Gastrocnemius medialis (tissue), 4 donors: ENCODE results near the gene GPR101.

Source experiments
- POLR2A ChIP-seq, 2 donors: fragments of 450-650 bp; IDR thresholded peaks; one replicate each; pipeline ENCODE4 v1.6.1; 2017; ENCODE audit warnings: antibody characterized with exemption in 2 of 2, mild to moderate bottlenecking in 2 of 2, moderate library complexity in 2 of 2
- TF ChIP-seq, protein P1 (sequence below), 5 experiments: fragments of 450-650 bp in 3 of 5; fragments of 200-600 bp in 2 of 5; sonication (generic) in 2 of 5; IDR thresholded peaks in 4 of 5; conservative IDR thresholded peaks in 1 of 5; 1 replicate in 4 of 5; 2 replicates in 1 of 5; pipeline ENCODE4 v1.5.1; 2016 to 2019; ENCODE audit warnings: antibody characterized with exemption in 5 of 5, mild to moderate bottlenecking in 3 of 5, moderate library complexity in 3 of 5

DNA sequence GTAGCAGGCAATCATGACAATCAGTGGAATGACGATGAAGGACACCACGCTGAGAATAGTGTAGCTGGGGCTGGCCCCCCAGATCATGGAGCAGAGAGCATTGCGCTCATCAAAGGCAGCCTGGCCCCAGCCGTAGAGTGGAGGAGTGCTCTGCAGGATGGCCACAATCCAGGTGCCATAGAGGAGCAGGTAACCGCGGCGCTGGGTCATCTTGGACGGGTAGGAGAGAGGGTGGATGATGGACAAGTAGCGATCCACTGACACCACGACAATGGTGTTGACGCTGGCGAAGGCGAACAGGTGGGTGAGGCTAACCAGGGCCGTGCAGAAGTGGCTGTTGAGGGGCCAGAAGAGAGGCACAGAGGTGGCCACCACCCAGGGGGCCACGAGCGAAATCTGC lies 2.8 kb downstream of the GPR101 start:
- TF ChIP-seq, protein P1, sequence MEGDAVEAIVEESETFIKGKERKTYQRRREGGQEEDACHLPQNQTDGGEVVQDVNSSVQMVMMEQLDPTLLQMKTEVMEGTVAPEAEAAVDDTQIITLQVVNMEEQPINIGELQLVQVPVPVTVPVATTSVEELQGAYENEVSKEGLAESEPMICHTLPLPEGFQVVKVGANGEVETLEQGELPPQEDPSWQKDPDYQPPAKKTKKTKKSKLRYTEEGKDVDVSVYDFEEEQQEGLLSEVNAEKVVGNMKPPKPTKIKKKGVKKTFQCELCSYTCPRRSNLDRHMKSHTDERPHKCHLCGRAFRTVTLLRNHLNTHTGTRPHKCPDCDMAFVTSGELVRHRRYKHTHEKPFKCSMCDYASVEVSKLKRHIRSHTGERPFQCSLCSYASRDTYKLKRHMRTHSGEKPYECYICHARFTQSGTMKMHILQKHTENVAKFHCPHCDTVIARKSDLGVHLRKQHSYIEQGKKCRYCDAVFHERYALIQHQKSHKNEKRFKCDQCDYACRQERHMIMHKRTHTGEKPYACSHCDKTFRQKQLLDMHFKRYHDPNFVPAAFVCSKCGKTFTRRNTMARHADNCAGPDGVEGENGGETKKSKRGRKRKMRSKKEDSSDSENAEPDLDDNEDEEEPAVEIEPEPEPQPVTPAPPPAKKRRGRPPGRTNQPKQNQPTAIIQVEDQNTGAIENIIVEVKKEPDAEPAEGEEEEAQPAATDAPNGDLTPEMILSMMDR (IDR thresholded peaks at IDR 0.05 in 4 of 5, conservative IDR thresholded peaks at IDR 0.05 in 1 of 5): no peak
- no peak for TF ChIP-seq POLR2A (IDR thresholded peaks at IDR 0.05)
